WERI-Rb-1 (cell line): ENCODE data around the gene CYTH3.
"Not testable (repeated sequence)": the region's sequence is repeated elsewhere in the genome, so short reads cannot be mapped to it uniquely, and the experiment has no call there.

ENCODE experiments used
- DNase-seq: peaks from one replicate; pipeline ENCODE4 v3.0.0-alpha.2; 2020
- H3K27ac ChIP-seq: fragments of 250-450 bp; sonication (Bioruptor Pico); 2 replicates; pipeline ENCODE4 v1.5.1; 2020; ENCODE audit warnings: mild to moderate bottlenecking, moderate library complexity
- H3K27me3 ChIP-seq: fragments of 250-450 bp; sonication (Bioruptor Pico); 2 replicates; pipeline ENCODE4 v1.5.1; 2021; ENCODE audit warnings: mild to moderate bottlenecking, low read depth, moderate library complexity; ENCODE audit not compliant: insufficient read depth, severe bottlenecking
- H3K36me3 ChIP-seq: fragments of 250-450 bp; sonication (Bioruptor Pico); 2 replicates; pipeline ENCODE4 v1.5.1; 2020; ENCODE audit warnings: mild to moderate bottlenecking, moderate library complexity
- H3K4me3 ChIP-seq: 2 replicates; pipeline ENCODE4 v1.5.1; 2011; ENCODE audit warnings: low read depth, mild to moderate bottlenecking, control low read depth, low read length
- H3K9me3 ChIP-seq: fragments of 250-450 bp; sonication (Bioruptor Pico); 2 replicates; pipeline ENCODE4 v1.5.1; 2021; ENCODE audit warnings: mild to moderate bottlenecking, moderate library complexity; ENCODE audit not compliant: severe bottlenecking
- TF ChIP-seq, protein P1 (sequence below): IDR thresholded peaks from 2 replicates; pipeline ENCODE4 v1.5.1; 2011; ENCODE audit warnings: low read depth, mild to moderate bottlenecking, control low read depth, inconsistent platforms, low read length

Gene CYTH3

DNA sequence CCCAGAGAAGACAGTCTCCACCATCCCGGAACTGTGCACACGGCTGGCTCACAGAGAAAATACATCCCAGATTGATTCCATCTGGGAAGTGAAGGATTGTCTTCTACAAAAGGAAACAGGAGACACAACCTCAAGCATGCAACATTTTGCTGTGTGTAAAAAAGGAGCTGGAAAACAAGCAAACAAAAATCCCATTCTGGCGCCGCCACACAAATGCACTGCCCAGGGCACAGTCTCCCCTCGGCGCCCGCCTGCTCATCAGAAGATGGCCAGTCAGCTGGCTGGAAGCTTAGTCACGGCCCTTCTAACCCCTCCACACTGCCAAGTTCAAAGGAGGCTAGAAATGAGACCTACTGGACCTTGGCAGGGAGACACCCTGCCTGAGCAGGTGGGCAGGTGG lies 14.1 kb upstream of the CYTH3 start:
- Histone ChIP-seq H3K27ac (no peak overlapping the region), H3K36me3 (no peaks in the 10 kb centered on the region), H3K9me3 (no peaks in the 10 kb centered on the region), H3K27me3 (no peaks in the 10 kb centered on the region), H3K4me3 (no peak overlapping the region)
- no peak for DNase-seq
- TF ChIP-seq, protein P1, sequence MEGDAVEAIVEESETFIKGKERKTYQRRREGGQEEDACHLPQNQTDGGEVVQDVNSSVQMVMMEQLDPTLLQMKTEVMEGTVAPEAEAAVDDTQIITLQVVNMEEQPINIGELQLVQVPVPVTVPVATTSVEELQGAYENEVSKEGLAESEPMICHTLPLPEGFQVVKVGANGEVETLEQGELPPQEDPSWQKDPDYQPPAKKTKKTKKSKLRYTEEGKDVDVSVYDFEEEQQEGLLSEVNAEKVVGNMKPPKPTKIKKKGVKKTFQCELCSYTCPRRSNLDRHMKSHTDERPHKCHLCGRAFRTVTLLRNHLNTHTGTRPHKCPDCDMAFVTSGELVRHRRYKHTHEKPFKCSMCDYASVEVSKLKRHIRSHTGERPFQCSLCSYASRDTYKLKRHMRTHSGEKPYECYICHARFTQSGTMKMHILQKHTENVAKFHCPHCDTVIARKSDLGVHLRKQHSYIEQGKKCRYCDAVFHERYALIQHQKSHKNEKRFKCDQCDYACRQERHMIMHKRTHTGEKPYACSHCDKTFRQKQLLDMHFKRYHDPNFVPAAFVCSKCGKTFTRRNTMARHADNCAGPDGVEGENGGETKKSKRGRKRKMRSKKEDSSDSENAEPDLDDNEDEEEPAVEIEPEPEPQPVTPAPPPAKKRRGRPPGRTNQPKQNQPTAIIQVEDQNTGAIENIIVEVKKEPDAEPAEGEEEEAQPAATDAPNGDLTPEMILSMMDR: no peak

DNA sequence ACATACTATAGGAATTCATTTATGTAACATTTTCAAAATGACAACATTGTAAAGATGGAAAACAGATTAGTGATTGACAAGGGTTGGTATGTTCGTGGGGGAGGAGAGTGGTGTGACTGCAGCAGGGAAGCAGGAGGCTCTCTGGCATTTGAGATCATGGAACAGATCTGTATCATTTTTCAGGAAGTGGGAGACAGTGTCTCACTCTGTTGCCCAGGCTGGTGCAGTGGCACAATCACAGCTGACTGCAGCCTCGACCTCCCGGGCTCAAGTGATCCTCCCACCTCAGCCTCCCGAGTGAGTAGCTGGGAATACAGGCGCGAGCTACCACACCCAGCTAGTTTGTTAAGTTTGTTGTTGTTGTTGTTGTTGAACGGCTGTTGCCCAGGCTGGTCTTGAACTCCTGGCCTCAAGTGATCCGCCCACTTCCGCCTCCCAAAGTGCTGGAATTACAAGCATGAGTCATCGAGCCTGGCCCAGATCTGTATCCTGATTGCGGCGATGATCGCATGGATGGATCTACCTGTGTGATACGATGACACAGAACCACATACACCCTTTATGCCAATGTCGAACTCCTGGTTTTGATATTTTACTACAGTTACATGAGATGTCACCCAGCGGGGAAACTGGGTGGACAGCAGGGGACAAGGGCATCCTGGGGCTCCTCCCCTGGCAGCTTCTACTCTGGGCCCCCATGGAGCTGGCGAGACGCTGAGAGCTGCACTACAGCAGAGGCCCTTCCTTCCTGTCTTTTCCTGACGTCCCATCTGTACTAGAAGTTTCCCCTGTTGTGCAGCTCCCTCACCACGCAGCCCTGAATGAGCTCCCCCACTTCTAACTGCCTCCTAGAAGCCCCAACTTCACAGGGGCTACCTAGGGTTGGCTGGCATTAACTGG lies 12.3 kb upstream of the CYTH3 start:
- no peaks in the 10 kb centered on the region for H3K27me3 ChIP-seq
- no peak overlapping the region for H3K27ac ChIP-seq
- TF ChIP-seq, protein P1: no peak
- H3K4me3 ChIP-seq: no peak overlapping the region
- H3K9me3 ChIP-seq: no peaks in the 10 kb centered on the region
- no peak for DNase-seq
- no peaks in the 10 kb centered on the region for H3K36me3 ChIP-seq

DNA sequence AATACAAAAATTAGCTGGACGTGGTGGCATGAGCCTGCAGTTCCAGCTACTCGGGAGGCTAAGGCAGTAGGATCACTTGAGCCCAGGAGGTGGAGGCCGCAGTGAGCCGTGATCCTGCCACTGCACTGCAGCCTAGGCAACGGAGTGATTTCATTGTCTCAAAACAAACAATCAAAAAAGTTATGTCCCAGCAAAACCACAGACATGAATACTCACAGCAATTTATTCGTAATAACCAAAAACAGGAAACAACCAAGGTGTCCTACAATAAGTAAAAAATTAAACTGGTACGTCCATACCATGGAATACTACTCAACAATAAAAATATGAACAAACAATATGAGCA lies 11.6 kb upstream of the CYTH3 start:
- no peaks in the 10 kb centered on the region for H3K9me3 ChIP-seq
- no peak overlapping the region for H3K27ac ChIP-seq
- no peaks in the 10 kb centered on the region for H3K36me3 ChIP-seq
- no peaks in the 10 kb centered on the region for H3K27me3 ChIP-seq
- TF ChIP-seq, protein P1: no peak
- DNase-seq: no peak
- no peak overlapping the region for H3K4me3 ChIP-seq

DNA sequence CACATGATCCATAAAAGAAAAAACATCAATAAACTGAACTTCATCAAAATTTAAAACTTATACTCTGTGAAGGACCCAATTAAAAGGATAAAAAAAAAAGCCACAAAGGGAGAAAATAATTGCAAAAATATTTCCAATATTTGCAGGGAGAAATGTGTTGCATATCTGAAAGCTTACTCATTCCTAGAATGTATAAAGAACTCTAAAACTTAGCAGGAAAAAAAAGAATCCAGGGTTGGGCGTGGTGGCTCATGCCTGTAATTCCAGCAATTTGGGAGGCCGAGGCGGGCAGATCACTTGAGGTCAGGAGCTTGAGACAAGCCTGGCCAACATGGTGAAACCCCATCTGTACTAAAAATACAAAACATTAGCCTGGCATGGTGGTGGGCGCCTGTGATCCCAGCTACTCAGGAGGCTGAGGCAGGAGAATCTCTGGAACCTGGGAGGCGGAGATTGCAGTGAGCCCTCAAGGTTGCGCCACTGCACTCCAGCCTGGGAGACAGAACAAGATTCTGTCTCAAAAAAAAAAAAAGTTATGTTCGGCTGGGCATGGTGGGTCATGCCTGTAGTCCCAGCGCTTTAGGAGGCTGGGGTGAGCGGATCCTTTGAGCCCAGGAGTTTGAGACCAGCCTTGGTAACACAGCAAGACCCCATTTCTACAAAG lies 11.1 kb upstream of the CYTH3 start:
- H3K9me3 ChIP-seq, H3K27ac ChIP-seq, DNase-seq, H3K27me3 ChIP-seq, H3K4me3 ChIP-seq, H3K36me3 ChIP-seq: not testable (repeated sequence)

DNA sequence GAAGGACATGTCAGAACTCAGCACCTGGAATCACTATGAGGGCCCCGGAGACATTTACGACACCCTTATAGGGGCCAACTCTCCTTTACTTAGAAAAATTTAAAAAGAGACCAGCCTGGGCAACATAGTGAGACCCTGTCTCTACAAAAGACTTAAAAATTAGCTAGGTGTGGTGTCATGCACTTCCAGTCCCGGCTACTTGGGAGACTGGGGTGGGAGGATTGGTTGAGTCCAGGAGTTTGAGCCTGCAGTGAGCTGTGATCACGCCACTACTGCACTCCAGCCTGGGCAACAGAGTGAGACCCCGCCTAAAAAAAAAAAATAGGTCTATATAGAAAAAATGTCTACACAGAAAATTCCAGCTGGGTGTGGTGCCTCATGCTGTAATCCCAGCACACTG lies 7.5 kb upstream of the CYTH3 start:
- Histone ChIP-seq H3K27me3 (no peaks in the 10 kb centered on the region), H3K4me3 (no peak overlapping the region), H3K36me3 (no peaks in the 10 kb centered on the region), H3K9me3 (no peaks in the 10 kb centered on the region), H3K27ac (no peak overlapping the region)
- TF ChIP-seq, protein P1: no peak
- no peak for DNase-seq

DNA sequence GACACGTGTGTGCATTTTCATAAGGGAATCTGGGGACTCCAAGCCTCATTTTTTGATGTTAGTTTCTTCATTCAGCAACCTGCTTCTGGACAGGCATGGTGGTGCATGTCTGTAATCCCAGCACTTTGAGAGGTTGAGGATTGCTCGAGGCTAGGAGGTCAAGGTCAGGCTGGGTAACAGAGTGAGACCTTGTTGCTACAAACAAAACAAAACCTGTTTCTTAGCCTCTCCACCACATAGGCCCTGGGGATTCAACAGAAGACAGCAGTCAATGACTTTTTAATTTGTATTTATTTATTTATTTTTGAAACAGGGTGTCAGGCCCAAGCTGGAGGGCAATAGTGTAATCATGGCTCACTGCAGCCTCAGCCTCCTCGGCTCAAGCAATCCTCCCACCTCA lies 6.9 kb upstream of the CYTH3 start:
- H3K27ac ChIP-seq: no peak overlapping the region
- no peak overlapping the region for H3K4me3 ChIP-seq
- TF ChIP-seq, protein P1: no peak
- H3K9me3 ChIP-seq: no peaks in the 10 kb centered on the region
- no peak for DNase-seq
- H3K36me3 ChIP-seq: no peaks in the 10 kb centered on the region
- H3K27me3 ChIP-seq: no peaks in the 10 kb centered on the region
